GM21825 (cell line): Measurements from ENCODE around the gene CCDC102A.

Experiments
- ATAC-seq: cut with Tn5 transposase; IDR thresholded peaks from one replicate; pipeline ENCODE4 v1.9.1; 2021; ENCODE audit warnings: mild to moderate bottlenecking, moderate library complexity; ENCODE audit not compliant: unreplicated experiment

CCDC102A gene

DNA sequence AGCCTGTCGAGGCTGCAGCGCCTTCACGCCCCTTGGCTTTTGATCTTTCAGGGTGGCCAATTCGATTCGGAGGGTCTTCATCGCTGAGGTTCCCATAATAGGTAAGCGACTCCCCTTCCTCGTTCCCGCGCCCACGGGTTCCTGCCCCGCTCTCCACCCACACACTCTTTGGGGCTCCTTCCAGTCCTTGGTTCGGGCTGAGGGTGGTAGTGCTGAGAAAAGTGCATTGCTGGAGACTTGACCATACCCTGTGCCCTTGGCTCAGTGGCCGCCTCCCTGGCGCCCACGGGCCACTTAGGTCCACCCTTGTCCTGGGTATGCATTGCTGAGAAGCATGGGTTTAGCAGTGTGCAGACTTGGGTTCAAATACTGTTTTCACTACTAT lies 73.4 kb downstream of the CCDC102A start:
- no peak for ATAC-seq

GRCh38 chr16:57462209-57462977 lies 74.0 kb downstream of the CCDC102A start, which contains the start of gene POLR2C:
Gene POLR2C, plus strand, starts transcription at chr16:57462679. Its CDS starts 46 bp downstream, at chr16:57462725.
- peak; percentile 87 for ATAC-seq
